PC-3 (cell line): ENCODE data around the gene HS3ST4. TPM values are rescaled to one million over a fixed set of nuclear protein-coding genes. Genes with fewer than 3 reads are reported as not detected.
"Not testable (repeated sequence)": the region's sequence is repeated elsewhere in the genome, so short reads cannot be mapped to it uniquely, and the experiment has no call there.

Experiments used
- ATAC-seq: fragments of 200-7000 bp; cut with Tn5 transposase; 2 replicates; pipeline ENCODE4 v1.9.1; 2020; ENCODE audit warnings: mild to moderate bottlenecking, moderate library complexity
- BruUV-seq: library from RNA; stranded (reverse); fragments of 400-500 nt; replicated peaks from 2 replicates; lab custom pipeline; 2021; lab: Mats Ljungman, UMichigan
- CTCF ChIA-PET: fragments of 300-600 bp; sonication (Branson Sonifier 250); formaldehyde crosslinking; loops from one replicate; lab custom pipeline; 2022; ENCODE audit warnings: antibody characterized with exemption; lab: Charles Lee
- POLR2A ChIA-PET: fragments of 300-600 bp; sonication (Branson Sonifier 250); formaldehyde crosslinking; loops from one replicate; lab custom pipeline; 2022; ENCODE audit warnings: antibody characterized with exemption; ENCODE audit not compliant: unreplicated experiment; lab: Charles Lee
- DNase-seq: peaks from one replicate; pipeline ENCODE4 v3.0.0-alpha.2; 2015
- H2AFZ ChIP-seq: fragments of 300-600 bp; sonication (generic); 2 replicates; pipeline ENCODE4 v1.6.0; 2016; ENCODE audit warnings: antibody characterized with exemption, low read length
- H3F3A ChIP-seq: fragments of 300-600 bp; sonication (generic); one replicate; pipeline ENCODE4 v1.6.0; 2017; ENCODE audit warnings: antibody characterized with exemption, low read length, control low read depth, mild to moderate bottlenecking; ENCODE audit not compliant: unreplicated experiment
- H3K27ac ChIP-seq: fragments of 300-600 bp; sonication (generic); 2 replicates; pipeline ENCODE4 v1.5.1; 2016; ENCODE audit warnings: mild to moderate bottlenecking, low read length
- H3K27me3 ChIP-seq: fragments of 300-600 bp; sonication (generic); 2 replicates; pipeline ENCODE4 v1.6.1; 2016; ENCODE audit warnings: low read length, mixed read lengths
- H3K36me3 ChIP-seq: fragments of 300-600 bp; sonication (generic); 2 replicates; pipeline ENCODE4 v1.6.1; 2016; ENCODE audit warnings: low read depth, mixed run types, low read length, mixed read lengths
- H3K4me1 ChIP-seq: fragments of 300-600 bp; sonication (generic); 2 replicates; pipeline ENCODE4 v1.5.1; 2016; ENCODE audit warnings: low read length; ENCODE audit not compliant: insufficient read depth
- H3K4me2 ChIP-seq: fragments of 300-600 bp; sonication (generic); 2 replicates; pipeline ENCODE4 v1.6.0; 2016; ENCODE audit warnings: low read length
- H3K4me3 ChIP-seq: fragments of 300-600 bp; sonication (generic); 2 replicates; pipeline ENCODE4 v1.5.1; 2016; ENCODE audit warnings: mild to moderate bottlenecking, low read length, mixed read lengths
- H3K79me2 ChIP-seq: fragments of 300-600 bp; sonication (generic); 2 replicates; pipeline ENCODE4 v1.6.1; 2017; ENCODE audit warnings: low read length, mixed read lengths
- H3K9ac ChIP-seq: fragments of 300-600 bp; sonication (generic); 2 replicates; pipeline ENCODE4 v1.6.0; 2016; ENCODE audit warnings: mild to moderate bottlenecking, low read length
- H3K9me2 ChIP-seq: fragments of 300-600 bp; sonication (generic); replicated peaks from 2 replicates; pipeline ENCODE4 v1.6.1; 2016; ENCODE audit warnings: mixed run types, low read length, mixed read lengths
- H3K9me3 ChIP-seq: fragments of 300-600 bp; sonication (generic); 2 replicates; pipeline ENCODE4 v1.6.1; 2016; ENCODE audit warnings: low read length, mixed read lengths
- H4K20me1 ChIP-seq: fragments of 300-600 bp; sonication (generic); 2 replicates; pipeline ENCODE4 v1.6.1; 2016; ENCODE audit warnings: low read length, mixed read lengths
- EZH2 ChIP-seq: fragments of 300-600 bp; sonication (generic); IDR thresholded peaks from one replicate; pipeline ENCODE4 v1.6.1; 2017; ENCODE audit warnings: antibody characterized with exemption, mild to moderate bottlenecking, low read length; ENCODE audit not compliant: unreplicated experiment
- EZH2phosphoT487 ChIP-seq: fragments of 300-600 bp; sonication (generic); IDR thresholded peaks from 2 replicates; pipeline ENCODE4 v1.6.1; 2018; ENCODE audit warnings: mild to moderate bottlenecking, antibody characterized with exemption, low read length, borderline replicate concordance
- intact Hi-C: fragments of 100-400 bp; cut with micrococcal nuclease; formaldehyde crosslinking; loops from 2 replicates; pipeline ENCODE4 v1.9.0; 2023
- total RNA-seq: library from RNA; depleted of rRNA; stranded (reverse); fragments of >200 nt; gene quantifications from 2 replicates; pipeline ENCODE4 v1.2.3, GENCODE V29; 2014
- TF ChIP-seq, protein P1 (sequence below): fragments of 300-600 bp; sonication (generic); conservative IDR thresholded peaks from 2 replicates; pipeline ENCODE4 v1.5.1; 2017; ENCODE audit warnings: antibody characterized with exemption, low read depth, mild to moderate bottlenecking, low read length

The HS3ST4 gene
- total RNA-seq, 1 experiment from 2014 or later = not detected

DNA sequence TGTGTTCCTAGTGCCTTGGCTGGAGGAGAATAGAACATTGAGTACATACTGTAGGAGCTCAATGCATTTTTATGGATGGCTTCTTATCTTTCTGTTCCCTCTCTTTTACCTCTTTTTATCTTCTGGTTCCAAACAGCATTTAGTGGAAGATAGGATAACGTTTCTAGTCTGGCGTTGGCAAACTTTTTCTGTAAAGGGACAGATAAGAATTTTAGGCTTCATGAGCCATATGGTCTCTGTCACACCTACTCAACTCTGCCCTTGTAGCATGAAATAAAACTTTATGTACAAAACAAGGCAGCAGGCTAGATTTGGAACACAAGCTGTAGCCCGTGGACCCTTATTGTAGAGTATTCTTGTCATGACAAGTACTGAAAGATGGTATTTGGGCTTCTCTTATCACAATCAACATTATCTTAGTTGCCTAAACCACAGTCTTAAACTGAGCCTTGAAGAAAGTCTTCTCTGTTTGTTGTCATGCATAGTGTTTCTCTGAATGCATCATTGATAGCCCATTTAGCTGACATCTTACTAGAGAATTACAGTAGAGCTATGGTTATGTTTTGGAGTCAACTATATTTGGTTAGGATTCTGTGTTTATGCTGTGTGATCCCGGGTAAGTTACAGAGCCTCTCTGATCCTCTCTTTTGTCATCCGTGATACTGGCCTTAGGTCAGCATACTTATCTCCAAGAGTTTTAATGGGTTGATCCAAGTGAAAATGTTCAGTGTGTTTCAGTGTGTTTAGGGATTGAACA lies 80.2 kb downstream of the HS3ST4 start:
- Histone ChIP-seq H3K4me1 (no peaks in the 10 kb centered on the region), H4K20me1 (no peaks in the 10 kb centered on the region), H3K9me3 (no peaks in the 10 kb centered on the region), H3K27me3 (no peaks in the 10 kb centered on the region), H3K27ac (no peak overlapping the region), H3K9ac (no peak overlapping the region), H3K36me3 (no peaks in the 10 kb centered on the region), H2AFZ (no peak overlapping the region), H3K4me2 (no peak overlapping the region), H3F3A (no peaks in the 10 kb centered on the region), H3K9me2 (no peaks in the 10 kb centered on the region), H3K4me3 (no peak overlapping the region), H3K79me2 (no peaks in the 10 kb centered on the region)
- ChIA-PET POLR2A (no interaction called here), CTCF (no interaction called here)
- ATAC-seq (no peak), DNase-seq (no peak)
- TF ChIP-seq EZH2phosphoT487 (no peak), EZH2 (no peak)
- TF ChIP-seq, protein P1, sequence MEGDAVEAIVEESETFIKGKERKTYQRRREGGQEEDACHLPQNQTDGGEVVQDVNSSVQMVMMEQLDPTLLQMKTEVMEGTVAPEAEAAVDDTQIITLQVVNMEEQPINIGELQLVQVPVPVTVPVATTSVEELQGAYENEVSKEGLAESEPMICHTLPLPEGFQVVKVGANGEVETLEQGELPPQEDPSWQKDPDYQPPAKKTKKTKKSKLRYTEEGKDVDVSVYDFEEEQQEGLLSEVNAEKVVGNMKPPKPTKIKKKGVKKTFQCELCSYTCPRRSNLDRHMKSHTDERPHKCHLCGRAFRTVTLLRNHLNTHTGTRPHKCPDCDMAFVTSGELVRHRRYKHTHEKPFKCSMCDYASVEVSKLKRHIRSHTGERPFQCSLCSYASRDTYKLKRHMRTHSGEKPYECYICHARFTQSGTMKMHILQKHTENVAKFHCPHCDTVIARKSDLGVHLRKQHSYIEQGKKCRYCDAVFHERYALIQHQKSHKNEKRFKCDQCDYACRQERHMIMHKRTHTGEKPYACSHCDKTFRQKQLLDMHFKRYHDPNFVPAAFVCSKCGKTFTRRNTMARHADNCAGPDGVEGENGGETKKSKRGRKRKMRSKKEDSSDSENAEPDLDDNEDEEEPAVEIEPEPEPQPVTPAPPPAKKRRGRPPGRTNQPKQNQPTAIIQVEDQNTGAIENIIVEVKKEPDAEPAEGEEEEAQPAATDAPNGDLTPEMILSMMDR = no peak
- intact Hi-C loops = no loop called here
- BruUV-seq = no TSS peak

DNA sequence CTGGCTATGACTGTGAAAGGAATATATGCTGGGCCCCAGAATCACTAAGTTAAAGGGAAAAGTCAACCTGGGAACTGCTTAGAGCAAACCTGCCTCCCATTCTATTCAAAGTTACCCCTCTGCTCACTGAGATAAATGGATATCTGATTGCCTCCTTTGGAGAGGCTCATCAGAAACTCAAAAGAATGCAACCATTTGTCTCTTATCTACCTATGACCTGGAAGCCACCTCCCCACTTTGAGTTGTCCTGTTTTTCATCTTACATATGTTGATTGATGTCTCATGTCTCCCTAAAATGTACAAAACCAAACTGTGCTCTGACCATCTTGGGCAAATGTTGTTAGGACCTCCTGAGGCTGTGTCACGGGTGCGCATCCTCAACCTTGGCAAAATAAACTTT lies 84.5 kb downstream of the HS3ST4 start:
- H3F3A ChIP-seq, H3K36me3 ChIP-seq, H3K4me2 ChIP-seq, H3K27me3 ChIP-seq, H2AFZ ChIP-seq, POLR2A ChIA-PET, H3K4me1 ChIP-seq, BruUV-seq, DNase-seq, H4K20me1 ChIP-seq, H3K9me3 ChIP-seq, H3K79me2 ChIP-seq, intact Hi-C loops, H3K9me2 ChIP-seq, H3K27ac ChIP-seq, H3K9ac ChIP-seq, CTCF ChIA-PET, ATAC-seq, H3K4me3 ChIP-seq: not testable (repeated sequence)

- no peaks in the 10 kb centered on the region for H3K79me2 ChIP-seq
- no peaks in the 10 kb centered on the region for H3K36me3 ChIP-seq
- no peak overlapping the region for H3K27ac ChIP-seq
- no peak overlapping the region for H3K9ac ChIP-seq
- intact Hi-C loops = no loop called here
- ATAC-seq = no peak
- H2AFZ ChIP-seq = no peak overlapping the region
- no peaks in the 10 kb centered on the region for H3K4me1 ChIP-seq
- H3K9me2 ChIP-seq = no peaks in the 10 kb centered on the region
- no TSS peak for BruUV-seq
- no peaks in the 10 kb centered on the region for H3K9me3 ChIP-seq
- ChIA-PET POLR2A (no interaction called here), CTCF (no interaction called here)
- no peak overlapping the region for H3K4me3 ChIP-seq
- H3K4me2 ChIP-seq = no peak overlapping the region
- H3K27me3 ChIP-seq = no peaks in the 10 kb centered on the region
- no peaks in the 10 kb centered on the region for H4K20me1 ChIP-seq
- DNase-seq = no peak
- no peaks in the 10 kb centered on the region for H3F3A ChIP-seq
- TF ChIP-seq EZH2 (no peak), EZH2phosphoT487 (no peak)
- TF ChIP-seq, protein P1 = no peak
These were observed 91.5 kb downstream of the HS3ST4 start for GRCh38 chr16:25783226-25783625.
